HG03520 (cell line): ENCODE results near the gene PLK1.
"Not testable (repeated sequence)": the region's sequence is repeated elsewhere in the genome, so short reads cannot be mapped to it uniquely, and the experiment has no call there.

Source experiments
- ATAC-seq: cut with Tn5 transposase; IDR thresholded peaks from one replicate; pipeline ENCODE4 v1.9.1; 2021; ENCODE audit warnings: mild to moderate bottlenecking, moderate library complexity; ENCODE audit not compliant: unreplicated experiment

Gene PLK1

GRCh38 chr16:23678430-23679273 lies at the start of gene PLK1:
Gene PLK1, plus strand, starts transcription at chr16:23678889. Its CDS starts 44 bp downstream, at chr16:23678933.
- peak; percentile 85 for ATAC-seq

DNA sequence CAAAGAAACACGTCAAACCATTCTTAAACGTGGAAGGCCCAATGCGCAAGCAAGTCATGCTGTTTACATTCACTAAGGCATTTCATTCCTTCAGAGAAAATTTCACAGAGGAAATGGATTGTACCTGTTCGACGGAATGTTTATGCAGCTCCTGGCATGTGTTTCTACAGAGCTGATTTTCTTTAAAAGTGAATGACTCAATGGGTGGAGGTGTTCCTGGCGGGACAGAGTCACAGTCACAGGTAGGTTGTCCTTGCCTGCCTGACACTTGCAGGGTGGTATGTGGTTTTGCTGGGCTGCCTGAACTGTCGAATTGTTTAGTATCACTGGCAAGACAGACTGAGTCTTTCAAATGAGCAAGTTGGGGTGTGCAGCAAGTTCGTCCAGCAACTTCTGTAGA lies 49.2 kb upstream of the PLK1 start:
- no peak for ATAC-seq

DNA sequence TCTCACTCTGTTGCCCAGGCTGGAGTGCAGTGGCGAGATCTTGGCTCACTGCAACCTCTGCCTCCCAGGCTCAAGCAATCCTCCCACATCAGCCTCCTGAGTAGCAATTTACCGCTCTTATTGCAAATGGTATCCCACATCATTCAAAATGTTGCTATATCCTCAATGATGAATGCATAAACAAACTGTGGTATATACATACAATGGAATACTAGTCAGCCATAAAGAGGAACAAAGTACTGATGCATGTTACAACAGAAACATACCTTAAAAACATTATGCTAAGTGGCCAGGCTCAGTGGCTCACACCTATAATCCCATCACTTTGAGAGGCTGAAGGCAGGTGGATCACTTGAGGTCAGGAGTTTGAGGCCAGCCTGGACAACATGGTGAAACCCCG lies 46.8 kb upstream of the PLK1 start:
- ATAC-seq: not testable (repeated sequence)

- ATAC-seq: no peak
Observed at GRCh38 chr16:23634461-23635036, 44.1 kb upstream of the PLK1 start.

DNA sequence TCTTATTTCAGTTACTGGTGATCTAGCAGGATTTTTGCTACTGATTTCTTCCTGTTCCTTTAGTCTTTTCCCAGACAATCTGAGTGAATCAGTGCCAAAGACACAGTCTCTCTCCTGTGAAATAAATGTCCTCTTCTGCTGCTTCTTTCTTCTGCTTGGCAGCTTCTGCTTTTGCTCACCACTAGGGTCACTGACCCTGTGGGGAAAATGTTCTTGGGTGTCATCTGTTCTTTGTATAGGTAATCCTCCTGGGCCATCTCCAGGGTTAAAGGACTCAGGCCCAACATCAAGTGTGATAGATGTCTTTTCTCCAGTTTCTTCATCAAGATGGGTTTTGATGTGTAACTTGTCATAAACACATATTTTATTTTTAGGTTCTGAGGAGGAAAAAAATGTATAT lies 42.7 kb upstream of the PLK1 start:
- no peak for ATAC-seq

DNA sequence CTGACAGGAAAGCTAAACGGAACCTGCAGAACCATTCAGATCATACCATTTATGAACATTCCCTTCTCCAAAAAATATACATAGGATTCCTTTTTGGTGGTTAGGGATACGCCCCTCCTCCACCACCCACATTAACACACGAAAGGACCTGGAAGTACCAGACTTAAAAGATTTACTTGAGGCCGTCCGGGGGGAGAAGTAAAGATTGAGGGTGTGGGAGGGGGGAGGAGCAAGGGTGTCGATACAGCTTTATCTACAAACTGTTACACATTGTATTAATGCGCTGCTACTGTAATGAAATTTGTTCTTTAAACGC lies 38.1 kb upstream of the PLK1 start:
- no peak for ATAC-seq

GRCh38 chr16:23640931-23641765 lies 37.5 kb upstream of the PLK1 start, which contains the start of the genes DCTN5 and PALB2:
Gene DCTN5, plus strand, starts transcription at chr16:23641466. Its CDS starts 77 bp downstream, at chr16:23641543.
Gene PALB2, minus strand, starts transcription at chr16:23641310. Its CDS starts 153 bp downstream, at chr16:23641157.
- peak; percentile 95 for ATAC-seq

- no peak for ATAC-seq
Observed at GRCh38 chr16:23642246-23642774, 36.4 kb upstream of the PLK1 start.

DNA sequence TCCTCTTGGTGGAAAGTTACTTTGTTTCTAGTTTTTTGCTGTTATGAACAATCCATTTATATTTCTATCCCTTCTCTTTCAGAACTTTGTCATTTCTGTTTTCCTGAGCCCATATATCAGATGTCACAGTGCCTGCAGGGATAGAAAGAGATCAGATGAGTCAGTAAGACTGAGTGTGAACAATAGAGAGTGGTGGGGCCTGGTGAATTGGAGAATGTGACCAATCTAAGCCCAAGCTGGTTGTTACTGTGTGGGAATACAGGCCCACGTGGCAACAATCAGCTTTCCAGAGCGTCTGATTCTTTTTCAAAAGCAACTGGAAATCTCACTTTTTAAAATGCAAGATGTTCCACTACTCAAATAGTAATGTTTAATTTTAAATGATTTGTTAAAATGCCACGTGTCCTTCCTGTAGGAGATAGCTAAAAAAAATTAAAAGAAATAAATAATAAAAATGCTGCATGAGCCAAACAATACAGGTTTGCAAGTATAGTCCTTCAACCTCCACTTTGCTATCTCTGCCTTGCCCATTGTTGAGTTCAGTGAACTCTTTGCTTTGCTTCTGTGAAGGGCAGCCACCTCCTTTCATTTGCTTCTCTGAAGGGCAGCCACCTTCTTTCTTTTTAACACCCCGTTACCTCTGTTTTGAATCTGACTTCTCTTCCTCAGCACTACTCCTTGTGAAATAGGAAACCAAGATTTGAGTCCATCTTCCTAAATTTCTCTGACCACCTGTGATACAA lies 27.8 kb upstream of the PLK1 start:
- ATAC-seq: no peak

GRCh38 chr16:23651943-23652468 lies 26.7 kb upstream of the PLK1 start:
- ATAC-seq: no peak

DNA sequence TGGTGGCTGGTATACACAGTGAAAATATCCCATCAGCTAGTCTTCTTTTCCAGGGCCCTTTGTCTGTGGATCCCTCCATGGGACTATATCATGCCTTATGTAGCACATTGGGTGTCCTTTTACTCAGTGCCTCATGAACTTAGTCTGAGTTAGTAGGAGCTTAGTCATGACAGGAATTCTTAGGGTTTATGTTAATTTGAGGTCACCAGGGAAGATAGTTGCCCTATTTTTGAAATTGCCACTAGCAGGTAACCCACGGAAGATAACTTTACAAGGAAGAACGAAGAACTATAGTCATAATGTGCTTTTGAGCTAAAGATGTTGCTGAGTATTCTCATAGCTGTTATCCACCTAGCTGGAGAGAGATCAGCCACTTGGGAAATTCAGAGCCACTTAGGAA lies 14.8 kb upstream of the PLK1 start:
- ATAC-seq: no peak

DNA sequence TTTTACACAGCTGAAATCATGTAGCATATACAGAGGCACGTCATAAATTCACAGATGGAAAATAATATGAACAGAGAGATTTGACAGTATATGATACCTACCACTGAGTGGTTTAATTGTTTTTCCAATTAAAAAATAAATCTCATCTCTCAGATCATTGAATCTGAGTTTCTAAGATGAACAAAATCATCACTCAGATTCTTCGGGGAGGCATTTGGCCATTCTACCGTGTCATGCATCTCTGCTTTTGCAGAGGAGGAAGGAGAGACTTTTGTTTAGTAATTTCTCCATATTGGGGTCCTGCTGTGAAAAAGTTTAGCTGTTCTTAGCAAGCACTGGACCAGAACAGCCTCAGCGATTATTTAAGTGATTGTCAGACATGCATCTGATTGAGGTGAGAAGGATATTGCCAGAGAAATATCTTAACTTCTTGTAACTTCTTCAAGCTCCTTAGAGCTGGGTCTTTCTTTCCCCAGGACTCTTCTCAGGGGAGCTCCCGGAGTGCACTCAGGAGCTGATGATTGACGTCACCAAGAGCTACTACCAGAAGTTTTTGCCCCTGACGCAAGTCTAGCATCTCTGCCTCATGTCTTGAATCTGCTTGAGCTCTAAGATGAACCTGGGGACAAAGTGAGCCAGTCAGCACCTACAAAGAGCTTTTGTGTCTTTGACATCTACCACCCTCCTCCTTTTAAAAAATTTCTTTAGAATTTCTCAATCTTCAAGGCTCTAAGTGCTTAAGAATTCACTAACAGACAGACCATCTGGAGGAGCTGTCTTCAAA lies 11.9 kb upstream of the PLK1 start:
- ATAC-seq: no peak

- ATAC-seq: no peak
Observed at GRCh38 chr16:23667355-23667659, 11.4 kb upstream of the PLK1 start.

- no peak for ATAC-seq
Observed at GRCh38 chr16:23668225-23668624, 10.5 kb upstream of the PLK1 start.

DNA sequence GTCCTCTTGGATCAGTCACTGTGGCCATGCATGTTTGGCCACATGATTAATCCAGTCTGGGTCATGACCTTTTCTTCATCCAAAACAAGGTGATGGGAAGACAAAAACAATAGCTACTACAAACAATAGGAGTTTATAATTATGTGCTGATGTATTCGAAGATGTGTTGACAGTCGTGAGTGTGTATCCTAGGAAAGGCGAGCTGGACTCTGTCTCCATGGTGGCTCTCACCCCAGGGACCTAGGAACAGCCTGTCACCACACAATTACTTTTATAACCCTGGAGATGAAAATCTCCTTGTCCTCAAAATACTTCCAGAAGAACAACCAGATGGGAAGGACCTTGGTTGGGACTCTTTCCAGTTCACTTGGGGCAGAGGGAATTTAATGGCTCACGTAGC lies 9.8 kb upstream of the PLK1 start:
- no peak for ATAC-seq

DNA sequence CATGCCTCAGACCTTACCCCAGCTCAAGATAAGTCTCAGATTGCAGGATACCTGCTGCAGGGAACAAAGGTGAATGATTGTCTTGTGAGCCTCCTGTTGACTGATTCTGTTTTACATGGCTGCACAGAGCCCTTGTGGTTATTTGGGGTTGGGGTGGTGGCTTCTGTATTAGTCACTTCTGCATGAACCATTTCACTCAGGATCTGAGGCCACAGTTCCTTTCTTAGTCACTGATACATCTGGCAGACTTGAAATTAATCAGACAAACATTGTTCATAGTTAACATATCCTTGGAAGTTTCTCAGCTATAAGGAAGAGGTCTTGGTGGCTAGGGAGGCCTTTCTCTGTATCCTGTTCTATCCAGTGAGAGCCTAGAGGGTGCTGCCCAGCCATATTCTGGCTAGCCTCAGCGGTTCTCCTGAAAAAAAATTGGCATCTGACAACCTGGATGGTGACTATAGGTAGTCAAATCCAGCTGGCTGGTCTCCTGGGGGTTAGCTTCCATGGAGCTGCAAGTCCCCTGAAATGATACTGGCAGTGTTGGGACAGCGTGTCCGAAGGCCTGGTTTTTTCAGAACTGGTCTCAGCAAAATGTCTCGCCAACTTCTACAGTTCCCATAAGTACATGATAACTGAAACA lies 8.4 kb upstream of the PLK1 start:
- ATAC-seq: peak; percentile 96

GRCh38 chr16:23673971-23674614 lies 4.6 kb upstream of the PLK1 start:
- no peak for ATAC-seq

- ATAC-seq: no peak
Observed at GRCh38 chr16:23676924-23677480, 1.7 kb upstream of the PLK1 start.
